ELR (cell line): ENCODE data around the gene BTBD1.
"Not testable (repeated sequence)": the region's sequence is repeated elsewhere in the genome, so short reads cannot be mapped to it uniquely, and the experiment has no call there.

Source experiments
- DNase-seq: peaks from one replicate; pipeline ENCODE4 v3.0.0-alpha.2; 2015; ENCODE audit warnings: low read depth

The BTBD1 gene

DNA sequence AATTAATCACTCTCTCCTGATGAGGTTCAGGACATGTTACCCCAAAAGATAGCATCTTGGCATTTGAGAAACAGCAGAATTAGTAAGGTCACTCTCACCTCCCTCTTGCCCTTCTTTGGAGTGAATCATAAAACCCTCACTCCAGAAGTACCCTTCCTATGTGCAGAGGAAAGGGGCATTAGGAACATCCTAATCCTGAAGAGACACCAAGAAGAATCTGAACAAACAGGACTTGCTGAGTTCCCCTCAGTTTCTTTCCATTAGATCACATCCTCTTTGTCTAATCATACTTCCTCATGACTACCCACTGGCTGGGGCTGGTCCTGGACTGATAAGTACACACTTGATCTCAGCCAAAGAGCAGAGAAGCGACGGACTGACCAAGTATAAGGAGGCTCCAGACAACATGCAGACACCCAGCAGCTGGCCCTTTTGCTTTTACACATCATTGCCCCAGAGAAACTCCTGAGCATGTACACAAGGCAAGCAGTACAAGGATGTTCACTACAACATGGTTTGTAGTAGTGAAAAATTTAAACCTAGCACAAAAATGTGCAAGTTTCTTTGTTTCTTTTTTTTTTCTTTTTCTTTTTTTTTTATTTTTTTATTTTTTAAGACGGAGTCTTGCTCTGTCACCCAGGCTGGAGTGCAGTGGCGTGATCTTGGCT lies 25.4 kb upstream of the BTBD1 start:
- peak; percentile 50 for DNase-seq

DNA sequence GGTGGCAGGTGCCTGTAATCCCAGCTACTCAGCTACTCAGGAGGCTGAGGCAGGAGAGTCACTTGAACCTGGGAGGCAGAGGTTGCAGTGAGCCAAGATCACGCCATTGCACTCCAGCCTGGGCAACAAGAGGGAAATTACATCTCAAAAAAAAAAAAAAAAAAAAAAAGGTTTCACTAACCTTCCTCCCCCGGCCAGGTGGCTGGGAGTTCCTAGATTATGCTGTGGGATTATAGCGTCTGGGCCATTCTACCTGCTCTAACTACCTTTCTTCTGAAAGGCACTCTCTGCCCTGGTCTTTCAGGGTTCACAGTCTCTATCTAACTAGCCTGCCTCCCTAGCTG lies 24.9 kb upstream of the BTBD1 start:
- not testable (repeated sequence) for DNase-seq

DNA sequence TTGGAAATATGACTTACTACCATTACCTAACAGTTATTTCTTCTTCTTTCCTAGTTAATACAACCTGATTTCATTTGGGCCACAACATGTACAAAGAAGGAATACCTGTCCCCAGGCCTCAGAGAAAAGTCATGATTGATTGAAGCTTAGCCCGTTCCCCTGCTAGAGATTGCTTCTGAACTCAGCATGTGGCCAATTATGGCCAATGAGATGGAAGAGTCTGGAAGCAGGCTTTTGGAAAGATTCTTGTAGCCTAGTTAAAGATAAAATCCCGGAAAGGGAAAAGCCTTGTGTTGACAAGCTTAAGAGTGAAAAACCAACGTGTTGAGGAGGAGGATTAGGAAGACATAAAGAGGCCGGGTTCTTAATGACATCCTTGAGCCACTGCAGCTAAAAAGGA lies 23.4 kb upstream of the BTBD1 start:
- no peak for DNase-seq

- no peak for DNase-seq
Measured at GRCh38 chr15:83088876-83089275, 21.8 kb upstream of the BTBD1 start.

GRCh38 chr15:83087576-83087975 lies 20.5 kb upstream of the BTBD1 start:
- DNase-seq: no peak

- not testable (repeated sequence) for DNase-seq
Measured at GRCh38 chr15:83085864-83086552, 19.0 kb upstream of the BTBD1 start.

- not testable (repeated sequence) for DNase-seq
Measured at GRCh38 chr15:83085461-83085860, 18.4 kb upstream of the BTBD1 start.

- no peak for DNase-seq
Measured at GRCh38 chr15:83082730-83083386, 15.8 kb upstream of the BTBD1 start.

DNA sequence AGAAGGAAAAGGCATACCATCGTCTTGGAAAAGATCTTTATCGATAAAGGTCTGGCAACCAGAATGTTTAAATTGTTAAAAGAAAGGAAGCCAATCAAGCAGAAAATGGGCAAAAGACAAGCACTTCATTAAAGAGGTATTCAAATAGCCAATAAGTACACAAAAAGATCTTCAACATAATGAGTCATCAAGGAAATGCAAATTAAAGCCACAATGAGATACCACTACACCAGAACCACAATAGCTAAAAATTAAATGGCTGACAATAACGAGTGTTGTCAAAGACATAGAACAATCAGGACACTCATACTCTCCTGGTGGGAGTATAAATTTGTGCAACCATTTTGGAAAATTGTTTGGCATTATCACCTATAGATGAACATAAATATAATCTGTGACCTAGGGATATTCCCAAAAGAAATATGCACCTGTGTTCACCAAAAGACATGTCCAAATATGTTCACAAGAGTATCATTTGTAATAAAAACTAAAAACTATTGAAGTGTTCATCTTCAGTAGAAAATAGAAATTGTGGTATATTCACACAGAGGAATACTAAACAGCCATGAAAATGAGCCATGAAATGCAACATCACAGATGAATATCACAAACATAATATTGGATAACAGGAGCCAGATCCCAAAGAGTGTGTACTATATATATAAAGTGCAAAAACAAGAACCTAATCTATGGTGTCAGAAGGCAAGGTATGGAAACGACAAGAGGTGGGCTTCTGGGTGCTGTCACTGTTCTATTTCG lies 14.4 kb upstream of the BTBD1 start:
- DNase-seq: no peak

DNA sequence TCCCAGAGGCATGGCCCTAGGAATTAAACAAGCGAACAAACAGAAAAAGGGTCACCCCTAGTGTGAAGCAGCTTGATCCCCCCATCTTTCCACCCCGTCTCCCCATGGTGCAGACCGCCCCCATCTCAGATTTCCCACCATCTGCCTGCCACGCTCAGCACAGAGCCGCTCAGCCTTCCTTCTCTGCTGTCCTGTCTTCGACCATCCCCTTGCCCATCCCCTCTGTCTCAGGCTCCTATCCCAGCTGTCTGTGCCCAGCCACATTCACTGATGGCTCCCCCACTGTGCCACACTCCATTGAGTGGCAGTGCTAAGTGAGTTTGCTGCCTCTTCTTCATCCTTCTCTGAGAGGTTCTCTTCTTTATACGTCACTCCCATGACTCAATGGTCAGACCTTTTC lies 11.7 kb upstream of the BTBD1 start:
- DNase-seq: no peak

GRCh38 chr15:83077491-83078230 lies 10.6 kb upstream of the BTBD1 start:
- no peak for DNase-seq

DNA sequence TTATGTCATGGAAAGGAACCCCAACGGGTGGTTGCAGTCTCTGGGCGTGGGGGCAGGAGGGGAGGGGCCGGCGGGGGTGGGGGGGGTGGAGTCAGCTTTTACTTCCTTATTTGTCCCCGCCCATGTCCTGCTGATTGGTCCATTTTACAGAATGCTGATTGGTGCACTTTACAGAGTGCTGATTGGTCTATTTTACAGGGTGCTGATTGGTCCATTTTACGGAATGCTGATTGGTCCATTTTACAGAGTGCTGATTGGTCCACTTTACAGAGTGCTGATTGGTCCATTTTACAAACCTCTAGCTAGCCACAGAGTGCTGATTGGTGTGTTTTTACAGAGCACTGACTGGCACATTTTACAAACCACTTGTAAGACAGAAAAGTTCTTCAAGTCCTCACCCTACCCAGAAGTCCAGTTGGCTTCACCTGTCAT lies 2.2 kb upstream of the BTBD1 start:
- DNase-seq: peak; percentile 32

- no peak for DNase-seq
Measured at GRCh38 chr15:83068054-83068453, 1.0 kb upstream of the BTBD1 start.

DNA sequence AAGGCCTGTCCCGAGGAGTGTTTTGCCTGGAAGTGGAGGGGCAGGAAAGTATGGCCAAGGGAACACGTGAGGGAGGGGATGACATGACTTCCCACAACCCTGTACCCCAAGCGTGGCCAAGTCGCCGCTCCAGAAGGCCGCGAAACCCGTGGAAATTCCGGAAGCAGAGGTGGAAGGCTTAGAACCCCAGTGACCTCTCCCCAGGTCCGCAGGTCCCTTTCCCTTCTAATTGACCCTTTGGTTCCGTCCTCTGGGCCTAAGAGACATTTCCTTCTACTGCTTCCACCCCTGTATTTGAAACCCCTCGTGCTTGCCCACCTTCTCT lies 548 bp upstream of the BTBD1 start:
- no peak for DNase-seq

DNA sequence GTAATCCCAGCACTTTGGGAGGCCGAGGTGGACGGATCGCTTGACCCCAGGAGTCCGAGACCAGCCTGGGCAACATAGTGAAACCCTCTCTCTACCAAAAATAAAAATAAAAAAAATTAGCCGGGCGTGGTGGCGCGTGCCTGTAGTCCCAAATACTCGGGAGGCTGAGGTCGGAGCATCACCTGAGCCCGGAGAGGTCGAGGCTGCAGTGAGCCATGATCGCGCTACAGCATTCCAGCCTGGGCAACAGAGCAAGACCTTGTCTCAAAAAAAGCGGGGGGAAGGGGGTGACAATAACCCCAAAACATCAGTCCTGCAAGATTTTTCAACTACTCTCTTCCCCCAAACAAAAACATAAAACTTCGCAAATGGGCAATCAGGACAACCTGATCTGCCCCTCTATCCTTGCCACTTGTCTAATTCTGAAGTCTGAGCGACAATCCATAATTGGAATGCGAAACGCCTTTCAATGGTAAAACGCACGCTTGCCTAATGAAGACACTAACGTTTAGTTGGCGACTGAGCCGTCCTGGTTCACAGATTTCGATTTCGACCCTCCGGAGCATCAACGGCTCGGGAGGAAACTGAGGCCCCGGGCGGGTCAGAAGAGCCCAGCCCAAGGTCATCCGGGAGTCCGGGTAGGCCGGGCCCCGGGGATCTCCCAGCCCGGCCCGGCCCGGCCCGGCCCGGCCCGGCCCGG lies 868 bp downstream of the BTBD1 start:
- peak; percentile 22 for DNase-seq

DNA sequence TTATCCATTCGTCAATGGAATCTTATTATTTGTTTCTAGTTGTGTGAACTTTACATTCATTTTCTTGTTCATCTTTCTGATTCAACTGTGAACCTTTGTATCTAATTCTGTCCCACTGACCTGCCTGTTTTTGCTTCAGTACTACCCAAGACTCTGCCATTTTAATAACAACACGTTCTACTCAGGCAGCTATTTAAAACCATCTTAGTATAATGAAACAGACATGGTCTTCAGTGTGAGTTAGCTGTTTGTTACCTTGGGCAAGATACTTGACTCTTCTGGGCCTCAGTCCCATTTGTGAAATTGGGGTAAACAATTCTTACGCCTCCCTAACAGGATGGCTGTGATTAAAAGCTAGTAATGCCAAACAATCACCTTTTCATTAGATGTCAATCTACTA lies 1.6 kb downstream of the BTBD1 start:
- peak; percentile 8 for DNase-seq

DNA sequence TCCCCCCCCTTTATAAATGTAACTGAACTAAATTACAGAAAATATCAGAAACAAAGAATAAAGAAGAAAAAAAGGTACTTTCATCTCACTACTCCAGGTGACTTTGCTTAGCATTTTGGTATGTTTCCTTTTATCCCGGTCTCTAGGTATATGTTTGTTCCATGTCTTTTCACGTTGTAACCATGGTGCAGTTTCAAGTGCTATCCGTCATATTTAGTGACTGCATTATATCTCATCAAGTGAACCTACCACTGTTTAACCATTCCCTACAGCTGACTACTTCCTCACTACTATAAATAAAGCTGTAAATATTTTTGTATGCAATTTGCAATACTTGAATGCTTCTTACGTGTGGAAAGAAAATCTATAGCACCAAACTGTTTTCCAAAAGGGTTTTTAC lies 2.2 kb downstream of the BTBD1 start:
- peak; percentile 39 for DNase-seq

GRCh38 chr15:83063551-83063950 lies 3.5 kb downstream of the BTBD1 start:
- no peak for DNase-seq

DNA sequence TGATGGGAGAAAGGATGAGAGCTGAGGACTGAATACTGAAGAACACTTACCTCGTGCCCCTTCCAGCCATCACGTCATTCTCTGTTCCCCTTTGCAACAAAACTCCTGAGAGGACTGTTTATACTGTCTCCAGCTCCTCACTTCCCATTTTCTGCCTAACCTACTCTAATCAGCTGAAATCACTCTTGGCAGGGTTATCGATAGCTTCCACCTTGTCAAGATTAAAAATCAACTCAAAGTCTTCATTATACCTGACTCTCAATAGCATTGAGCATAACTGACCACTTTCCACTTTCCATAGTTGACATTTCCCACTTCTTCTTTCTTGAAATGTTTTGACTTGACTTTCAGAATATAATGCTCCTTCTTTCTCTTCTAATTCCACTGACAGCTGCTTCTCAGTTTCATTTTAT lies 4.3 kb downstream of the BTBD1 start:
- no peak for DNase-seq

GRCh38 chr15:83061680-83062079 lies 5.4 kb downstream of the BTBD1 start:
- DNase-seq: no peak

DNA sequence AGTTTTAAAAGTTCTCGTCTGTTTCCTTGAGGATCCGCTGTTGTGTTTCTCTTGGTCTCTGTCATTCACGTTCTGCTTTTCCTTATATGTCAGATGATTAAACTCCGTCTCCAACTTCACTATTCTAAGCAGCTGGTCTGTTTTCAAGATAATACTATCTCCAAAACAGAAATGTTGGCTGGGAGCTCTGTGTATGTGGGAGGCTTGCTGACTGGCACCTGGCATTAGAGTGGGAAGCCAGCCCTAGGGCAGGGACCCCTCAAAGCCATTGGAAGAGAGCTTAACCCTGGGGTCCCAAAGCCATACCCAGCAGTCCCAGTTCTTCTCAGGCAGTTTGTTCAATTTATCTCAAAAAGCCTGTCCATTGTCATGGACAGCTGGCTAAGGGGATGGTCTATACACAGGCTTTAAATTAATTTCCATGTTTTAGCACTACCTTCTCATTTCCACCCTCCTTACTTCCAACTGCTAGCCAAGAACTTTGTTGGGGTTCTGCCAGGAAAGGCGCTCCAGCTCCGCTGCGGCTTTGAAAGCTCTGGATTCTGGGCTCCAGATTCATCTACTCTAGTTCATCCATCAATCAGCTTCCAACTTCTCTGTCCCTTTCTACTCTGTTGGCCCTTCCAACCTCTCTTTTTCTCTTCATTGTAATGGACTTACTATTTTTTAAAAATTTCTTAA lies 9.2 kb downstream of the BTBD1 start:
- DNase-seq: no peak
